ENCODE data around the gene GUCY2D.

The GUCY2D gene

GRCh38 chr17:7972131-7972785 is 30.2 kb upstream of the GUCY2D start:
- Histone ChIP-seq H3K27me3 (ENCODE audit: control insufficient read depth in 5 of 5, insufficient read depth in 4 of 5, low read length in 5 of 5) (no peaks in the 10 kb centered on the region), H3K27ac (ENCODE audit: low read depth, low read length) (no peak overlapping the region), H3K9me3 (ENCODE audit: control insufficient read depth in 5 of 5, low read length in 5 of 5) (peaks cover 3 to 17% (median 6%) of the 10 kb centered on the region in 5 donors), H3K4me1 (ENCODE audit: control insufficient read depth in 5 of 5, insufficient read depth in 5 of 5, low read length in 5 of 5) (peaks cover 0 to 15% (median 7%) of the 10 kb centered on the region in 5 donors), H3K9ac (ENCODE audit: low read length in 5 of 5) (no peak overlapping the region), H3K36me3 (ENCODE audit: control insufficient read depth in 5 of 5, insufficient read depth in 5 of 5, low read length in 5 of 5) (no peaks in the 10 kb centered on the region), H3K4me3 (ENCODE audit: low read depth in 1 of 5, low read length in 5 of 5) (no peak overlapping the region)

DNA sequence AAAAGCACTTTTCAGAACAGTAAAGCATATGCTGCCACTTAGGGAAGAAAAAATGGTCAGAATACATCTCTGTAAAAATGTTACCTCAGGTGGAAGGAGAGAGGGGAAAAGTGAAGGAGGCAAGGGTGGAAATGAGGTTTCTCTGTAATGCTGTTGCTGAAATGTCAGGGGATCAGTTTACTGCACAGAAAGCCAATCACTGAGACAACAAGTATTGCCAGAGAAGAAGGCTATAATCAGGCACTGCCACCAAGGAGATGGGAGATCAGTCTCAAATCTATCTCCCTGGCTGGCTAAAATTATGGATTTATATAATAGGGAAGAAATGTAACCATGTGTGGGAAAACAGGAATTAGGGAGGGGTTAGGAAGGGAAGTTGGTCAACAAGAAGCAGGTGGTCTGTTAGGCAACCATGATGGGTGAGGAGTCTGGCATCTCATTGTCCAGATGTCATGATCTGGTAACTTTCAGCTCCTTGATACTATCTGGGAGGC is 27.7 kb upstream of the GUCY2D start:
- H3K27me3 ChIP-seq (ENCODE audit: control insufficient read depth in 5 of 5, insufficient read depth in 4 of 5, low read length in 5 of 5): no peaks in the 10 kb centered on the region
- H3K4me3 ChIP-seq (ENCODE audit: low read depth in 1 of 5, low read length in 5 of 5): no peak overlapping the region
- no peak overlapping the region for H3K27ac ChIP-seq (ENCODE audit: low read depth, low read length)
- peaks cover 0 to 15% (median 7%) of the 10 kb centered on the region in 5 donors for H3K4me1 ChIP-seq (ENCODE audit: control insufficient read depth in 5 of 5, insufficient read depth in 5 of 5, low read length in 5 of 5)
- no peaks in the 10 kb centered on the region for H3K36me3 ChIP-seq (ENCODE audit: control insufficient read depth in 5 of 5, insufficient read depth in 5 of 5, low read length in 5 of 5)
- H3K9ac ChIP-seq (ENCODE audit: low read length in 5 of 5): no peak overlapping the region
- H3K9me3 ChIP-seq (ENCODE audit: control insufficient read depth in 5 of 5, low read length in 5 of 5): peaks cover 3 to 17% (median 6%) of the 10 kb centered on the region in 5 donors

DNA sequence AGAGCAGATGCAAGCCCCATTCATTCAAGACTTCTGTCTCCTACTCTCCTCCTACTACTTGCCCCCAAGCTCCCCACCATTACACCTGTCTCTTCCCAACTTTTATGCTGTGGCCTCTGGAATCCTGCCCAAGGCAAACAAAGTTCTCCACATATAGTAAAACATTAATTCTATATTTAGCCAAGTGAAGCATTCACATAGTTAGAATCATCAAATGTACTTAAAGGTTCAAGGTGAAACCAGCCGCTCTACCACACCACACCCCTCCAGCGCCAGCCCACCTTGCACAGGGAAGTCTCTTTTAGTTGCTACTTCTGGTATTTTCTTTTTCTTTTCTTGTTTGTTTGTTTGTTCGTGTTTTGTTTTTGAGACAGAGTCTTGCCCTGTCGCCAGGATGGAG is 25.4 kb upstream of the GUCY2D start:
- H3K9me3 ChIP-seq (ENCODE audit: control insufficient read depth in 5 of 5, low read length in 5 of 5): peaks cover 3 to 17% (median 6%) of the 10 kb centered on the region in 5 donors

DNA sequence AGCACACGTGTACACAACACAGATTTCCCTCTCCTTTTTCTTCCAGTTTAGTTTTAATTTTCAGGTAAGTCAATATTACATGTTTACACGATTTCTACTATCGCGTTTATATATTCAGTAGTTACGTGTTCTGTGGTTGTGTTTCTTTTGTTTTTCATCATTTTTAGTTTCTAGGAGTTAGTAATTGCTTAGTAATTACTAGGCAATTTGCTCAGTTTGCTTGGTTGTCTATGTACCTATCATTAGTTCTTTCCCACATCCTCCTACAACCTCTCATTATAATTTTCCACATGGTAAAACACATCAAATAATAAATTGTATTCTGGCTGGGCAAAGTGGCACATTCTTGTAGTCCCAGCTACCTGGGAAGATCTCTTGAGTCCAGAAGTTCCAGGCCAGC is 24.6 kb upstream of the GUCY2D start:
- Histone ChIP-seq H3K27ac (ENCODE audit: low read depth, low read length) (no peak overlapping the region), H3K4me1 (ENCODE audit: control insufficient read depth in 5 of 5, insufficient read depth in 5 of 5, low read length in 5 of 5) (peaks cover 0 to 3% (median 0%) of the 10 kb centered on the region in 5 donors), H3K36me3 (ENCODE audit: control insufficient read depth in 5 of 5, insufficient read depth in 5 of 5, low read length in 5 of 5) (no peaks in the 10 kb centered on the region)

More for the DNA sequence above, 25.4 kb upstream of the GUCY2D start:
- Histone ChIP-seq H3K27me3 (ENCODE audit: control insufficient read depth in 5 of 5, insufficient read depth in 4 of 5, low read length in 5 of 5) (peaks cover 0 to 7% (median 0%) of the 10 kb centered on the region in 5 donors), H3K27ac (ENCODE audit: low read depth, low read length) (no peak overlapping the region), H3K4me1 (ENCODE audit: control insufficient read depth in 5 of 5, insufficient read depth in 5 of 5, low read length in 5 of 5) (peaks cover 0 to 11% (median 4%) of the 10 kb centered on the region in 5 donors), H3K36me3 (ENCODE audit: control insufficient read depth in 5 of 5, insufficient read depth in 5 of 5, low read length in 5 of 5) (no peaks in the 10 kb centered on the region), H3K9ac (ENCODE audit: low read length in 5 of 5) (no peak overlapping the region), H3K4me3 (ENCODE audit: low read depth in 1 of 5, low read length in 5 of 5) (no peak overlapping the region)

DNA sequence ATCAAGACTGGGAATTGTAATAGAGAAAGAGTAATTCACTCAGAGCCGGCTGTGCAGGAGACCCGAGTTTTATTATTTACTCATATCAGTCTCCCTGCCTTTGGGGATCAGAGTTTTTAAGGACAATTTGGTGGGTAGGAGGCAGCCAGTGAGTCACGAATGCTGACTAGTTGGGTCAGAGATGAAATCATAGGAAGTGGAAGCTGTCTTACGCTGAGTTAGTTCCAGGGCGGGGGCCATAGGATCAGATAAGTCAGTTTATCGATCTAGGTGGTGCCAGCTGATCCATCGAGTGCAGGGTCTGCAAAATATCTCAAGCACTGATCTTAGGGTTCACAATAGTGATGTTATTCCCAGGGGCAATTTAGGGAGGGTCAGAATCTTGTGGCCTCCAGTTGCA is 20.2 kb upstream of the GUCY2D start:
- Histone ChIP-seq H3K9ac (ENCODE audit: low read length in 5 of 5) (peak overlapping the region in 1 of 5 donors; percentile 11), H3K9me3 (ENCODE audit: control insufficient read depth in 5 of 5, low read length in 5 of 5) (no peaks in the 10 kb centered on the region), H3K4me3 (ENCODE audit: low read depth in 1 of 5, low read length in 5 of 5) (no peak overlapping the region), H3K27ac (ENCODE audit: low read depth, low read length) (no peak overlapping the region), H3K4me1 (ENCODE audit: control insufficient read depth in 5 of 5, insufficient read depth in 5 of 5, low read length in 5 of 5) (no peaks in the 10 kb centered on the region), H3K27me3 (ENCODE audit: control insufficient read depth in 5 of 5, insufficient read depth in 4 of 5, low read length in 5 of 5) (peaks cover 0 to 19% (median 0%) of the 10 kb centered on the region in 5 donors), H3K36me3 (ENCODE audit: control insufficient read depth in 5 of 5, insufficient read depth in 5 of 5, low read length in 5 of 5) (no peaks in the 10 kb centered on the region)

More for the DNA sequence above, 24.6 kb upstream of the GUCY2D start:
- Histone ChIP-seq H3K9ac (ENCODE audit: low read length in 5 of 5) (no peak overlapping the region), H3K27me3 (ENCODE audit: control insufficient read depth in 5 of 5, insufficient read depth in 4 of 5, low read length in 5 of 5) (peaks cover 0 to 7% (median 0%) of the 10 kb centered on the region in 5 donors), H3K4me3 (ENCODE audit: low read depth in 1 of 5, low read length in 5 of 5) (no peak overlapping the region), H3K9me3 (ENCODE audit: control insufficient read depth in 5 of 5, low read length in 5 of 5) (peaks cover 3 to 17% (median 6%) of the 10 kb centered on the region in 5 donors)

DNA sequence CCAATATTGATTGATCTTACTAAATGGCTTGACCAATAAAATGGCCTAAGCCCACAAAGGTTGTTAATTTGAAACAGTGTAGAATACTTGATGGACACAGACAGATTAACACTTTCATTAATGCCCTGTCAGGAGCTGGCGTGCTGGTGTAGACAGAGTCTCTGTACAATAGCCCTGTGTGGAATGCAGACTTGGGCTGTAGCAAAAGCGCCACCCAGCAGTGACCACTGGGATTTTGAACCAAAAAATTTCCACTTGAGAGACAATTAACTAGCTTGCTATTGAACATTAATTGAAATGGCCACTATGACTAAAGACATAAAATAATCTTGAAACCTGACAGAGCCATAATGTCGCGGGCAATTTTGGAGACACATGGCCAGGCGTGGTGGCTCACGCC is 19.7 kb upstream of the GUCY2D start:
- Histone ChIP-seq H3K36me3 (ENCODE audit: control insufficient read depth in 5 of 5, insufficient read depth in 5 of 5, low read length in 5 of 5) (no peaks in the 10 kb centered on the region), H3K4me1 (ENCODE audit: control insufficient read depth in 5 of 5, insufficient read depth in 5 of 5, low read length in 5 of 5) (no peaks in the 10 kb centered on the region), H3K9ac (ENCODE audit: low read length in 5 of 5) (peak overlapping the region in 1 of 5 donors; percentile 11), H3K9me3 (ENCODE audit: control insufficient read depth in 5 of 5, low read length in 5 of 5) (no peaks in the 10 kb centered on the region), H3K4me3 (ENCODE audit: low read depth in 1 of 5, low read length in 5 of 5) (no peak overlapping the region), H3K27me3 (ENCODE audit: control insufficient read depth in 5 of 5, insufficient read depth in 4 of 5, low read length in 5 of 5) (peaks cover 1 to 23% (median 3%) of the 10 kb centered on the region in 5 donors), H3K27ac (ENCODE audit: low read depth, low read length) (no peak overlapping the region)

DNA sequence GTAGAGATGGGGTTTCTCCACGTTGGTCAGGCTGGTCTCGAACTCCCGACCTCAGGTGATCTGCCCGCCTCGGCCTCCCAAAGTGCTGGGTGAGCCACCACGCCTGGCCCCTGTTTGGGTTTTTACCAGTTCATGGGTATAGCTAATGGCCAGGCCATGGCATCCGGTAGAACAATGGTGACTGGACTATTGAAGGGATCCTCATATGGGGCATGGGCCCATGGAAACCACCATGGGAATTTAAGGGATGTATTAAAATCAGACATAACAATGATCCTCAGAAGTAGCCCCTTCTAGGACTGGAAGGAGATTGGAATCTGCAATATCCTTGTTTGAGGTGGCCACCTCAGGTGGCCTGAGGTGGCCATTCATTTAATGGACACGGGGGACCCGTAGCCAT is 17.5 kb upstream of the GUCY2D start:
- Histone ChIP-seq H3K9me3 (ENCODE audit: control insufficient read depth in 5 of 5, low read length in 5 of 5) (no peaks in the 10 kb centered on the region), H3K27me3 (ENCODE audit: control insufficient read depth in 5 of 5, insufficient read depth in 4 of 5, low read length in 5 of 5) (peaks cover 3 to 23% (median 4%) of the 10 kb centered on the region in 5 donors), H3K4me1 (ENCODE audit: control insufficient read depth in 5 of 5, insufficient read depth in 5 of 5, low read length in 5 of 5) (peaks cover 0 to 5% (median 4%) of the 10 kb centered on the region in 5 donors), H3K4me3 (ENCODE audit: low read depth in 1 of 5, low read length in 5 of 5) (no peak overlapping the region), H3K36me3 (ENCODE audit: control insufficient read depth in 5 of 5, insufficient read depth in 5 of 5, low read length in 5 of 5) (no peaks in the 10 kb centered on the region), H3K9ac (ENCODE audit: low read length in 5 of 5) (no peak overlapping the region), H3K27ac (ENCODE audit: low read depth, low read length) (no peak overlapping the region)

GRCh38 chr17:7987112-7987893 is 15.1 kb upstream of the GUCY2D start:
- Histone ChIP-seq H3K9ac (ENCODE audit: low read length in 5 of 5) (no peak overlapping the region), H3K4me1 (ENCODE audit: control insufficient read depth in 5 of 5, insufficient read depth in 5 of 5, low read length in 5 of 5) (peaks cover 0 to 10% (median 8%) of the 10 kb centered on the region in 5 donors), H3K36me3 (ENCODE audit: control insufficient read depth in 5 of 5, insufficient read depth in 5 of 5, low read length in 5 of 5) (no peaks in the 10 kb centered on the region), H3K27me3 (ENCODE audit: control insufficient read depth in 5 of 5, insufficient read depth in 4 of 5, low read length in 5 of 5) (peaks cover 3 to 16% (median 4%) of the 10 kb centered on the region in 5 donors), H3K4me3 (ENCODE audit: low read depth in 1 of 5, low read length in 5 of 5) (no peak overlapping the region), H3K9me3 (ENCODE audit: control insufficient read depth in 5 of 5, low read length in 5 of 5) (no peaks in the 10 kb centered on the region), H3K27ac (ENCODE audit: low read depth, low read length) (no peak overlapping the region)

DNA sequence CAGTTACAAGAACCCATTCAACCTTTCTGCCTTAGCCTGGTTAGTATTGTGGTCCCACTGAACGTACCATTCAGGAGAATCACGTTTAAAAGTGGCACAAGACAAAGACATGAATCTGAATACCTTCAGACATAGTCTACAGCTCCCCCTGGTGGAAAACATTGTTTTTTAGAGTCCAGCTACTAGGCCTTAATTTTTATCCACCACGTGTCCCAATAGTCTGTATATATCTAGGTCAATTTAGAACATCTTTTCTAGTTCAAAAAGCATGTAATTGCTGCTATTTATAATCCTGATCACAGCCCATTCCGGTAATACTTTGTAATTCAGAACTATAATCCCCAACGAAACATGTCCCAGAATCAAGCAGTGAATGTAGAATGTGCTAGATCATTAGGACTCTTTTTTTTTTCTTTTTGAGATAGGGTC is 13.7 kb upstream of the GUCY2D start:
- Histone ChIP-seq H3K36me3 (ENCODE audit: control insufficient read depth in 5 of 5, insufficient read depth in 5 of 5, low read length in 5 of 5) (no peaks in the 10 kb centered on the region), H3K4me3 (ENCODE audit: low read depth in 1 of 5, low read length in 5 of 5) (no peak overlapping the region), H3K9ac (ENCODE audit: low read length in 5 of 5) (no peak overlapping the region), H3K9me3 (ENCODE audit: control insufficient read depth in 5 of 5, low read length in 5 of 5) (no peaks in the 10 kb centered on the region), H3K4me1 (ENCODE audit: control insufficient read depth in 5 of 5, insufficient read depth in 5 of 5, low read length in 5 of 5) (peaks cover 0 to 10% (median 8%) of the 10 kb centered on the region in 5 donors), H3K27me3 (ENCODE audit: control insufficient read depth in 5 of 5, insufficient read depth in 4 of 5, low read length in 5 of 5) (peaks cover 3 to 13% (median 5%) of the 10 kb centered on the region in 5 donors), H3K27ac (ENCODE audit: low read depth, low read length) (no peak overlapping the region)
